Stimulated activated CD4-positive, alpha-beta T cell treated with anti-CD3 and anti-CD28 coated beads, TNF-alpha, amount 100 ng/mL, for 4 hours (primary cell): ENCODE measurements around the gene HCN1.
"Not testable (repeated sequence)": the region's sequence is repeated elsewhere in the genome, so short reads cannot be mapped to it uniquely, and the experiment has no call there.

Experiments
- DNase-seq, 3 experiments: peaks; one replicate each; pipeline ENCODE4 v3.0.0-alpha.2; 2020; ENCODE audit warnings: low read depth in 3 of 3

Gene HCN1

DNA sequence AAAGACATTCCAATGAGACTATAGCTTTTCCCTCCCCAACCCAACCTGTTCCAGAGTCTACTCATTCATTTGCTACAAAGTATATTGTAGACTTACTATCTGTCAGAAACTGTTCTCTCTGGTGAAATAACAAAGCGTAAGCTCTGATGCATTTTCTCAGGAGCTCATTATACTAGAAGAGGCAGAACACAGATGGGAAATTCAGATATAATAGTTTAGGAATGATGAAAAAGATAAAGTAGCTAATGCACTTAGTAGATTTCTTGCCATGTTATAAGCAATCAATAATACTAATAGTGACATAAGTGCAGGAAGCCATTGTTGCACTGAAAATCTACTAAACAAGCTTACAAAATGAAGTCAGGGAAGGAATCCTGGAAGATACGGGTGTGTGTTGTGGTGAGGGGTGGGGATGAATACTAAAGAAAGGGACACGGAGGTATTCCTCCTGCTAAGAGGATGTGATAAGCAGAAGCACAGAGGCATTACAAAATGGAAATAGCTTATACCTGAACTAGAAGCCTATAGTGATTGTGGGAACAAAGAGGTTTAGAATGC is 78.2 kb downstream of the HCN1 start:
- DNase-seq: no peak

DNA sequence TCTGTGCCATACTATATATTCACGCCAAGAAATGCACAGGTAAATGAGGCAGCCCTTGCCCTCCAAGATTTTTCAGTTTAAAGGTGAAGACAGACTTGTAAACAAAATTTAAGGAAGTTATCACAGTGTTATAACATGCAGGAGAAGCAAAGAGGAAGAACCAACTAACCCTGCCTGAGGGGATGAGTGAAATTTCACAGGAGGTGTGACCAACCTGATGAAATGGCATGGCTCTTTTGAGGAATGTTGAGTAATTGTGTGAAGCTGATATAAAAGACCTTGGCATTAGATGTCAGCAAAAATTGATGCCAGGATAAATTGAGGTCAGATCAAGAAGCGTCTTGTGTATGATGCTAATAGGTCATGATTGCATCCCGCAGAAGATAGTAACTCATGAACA is 86.5 kb downstream of the HCN1 start:
- no peak for DNase-seq

DNA sequence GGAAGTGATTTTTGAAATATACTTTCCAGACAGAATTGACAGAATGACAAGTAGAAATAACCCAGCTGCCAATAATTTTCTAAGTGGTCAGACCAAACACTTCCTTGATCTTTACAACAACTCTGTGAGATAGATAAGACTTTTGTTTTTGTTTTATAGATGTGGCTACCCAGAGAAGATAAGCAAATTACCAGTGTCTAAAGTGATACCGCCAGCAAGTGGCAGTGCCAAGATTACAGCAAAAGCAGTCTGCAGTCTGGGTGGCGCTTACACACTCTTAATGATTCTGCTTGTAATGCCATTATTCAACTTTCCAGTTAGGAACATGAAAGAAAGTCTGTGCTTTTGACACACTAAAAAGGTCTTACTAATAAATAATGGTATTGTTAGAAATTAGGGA is 92.1 kb downstream of the HCN1 start:
- no peak for DNase-seq

DNA sequence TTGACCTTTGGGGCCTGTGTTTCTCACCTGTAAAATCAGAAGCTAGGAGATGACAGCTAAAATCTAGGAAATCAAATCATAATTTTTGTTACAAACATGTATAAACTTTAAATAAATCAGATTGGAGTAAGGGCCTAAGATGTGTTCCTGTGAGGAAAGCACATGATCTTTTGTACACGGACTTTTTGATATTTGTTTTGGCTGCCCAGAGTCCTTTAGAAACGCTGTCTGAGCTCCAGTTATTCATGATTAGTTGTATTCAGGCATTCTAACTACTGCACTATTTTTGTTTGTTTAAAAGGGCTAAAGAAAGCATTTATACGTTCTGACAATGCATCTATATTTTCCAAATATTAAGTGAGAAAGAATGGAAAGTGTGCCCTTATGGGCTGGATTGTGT is 94.8 kb downstream of the HCN1 start:
- DNase-seq: no peak

DNA sequence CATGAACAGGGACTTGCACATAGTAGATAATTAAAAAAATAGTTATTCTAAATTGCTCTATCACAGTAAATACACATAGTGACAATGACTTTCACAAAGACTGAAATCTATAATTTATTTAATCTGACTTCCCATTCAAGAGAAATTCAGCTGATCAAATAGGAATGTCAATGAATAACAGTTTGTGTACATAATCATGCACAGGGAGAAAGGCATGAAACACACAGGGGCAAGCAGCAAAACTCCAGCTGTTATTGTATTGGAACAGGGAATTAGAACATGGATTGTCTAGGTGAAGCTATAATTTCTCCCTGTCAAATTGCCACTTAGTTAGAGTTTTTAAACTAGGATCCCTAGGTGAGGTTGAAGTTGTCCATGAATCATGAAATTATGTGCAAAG is 99.9 kb downstream of the HCN1 start:
- no peak for DNase-seq

DNA sequence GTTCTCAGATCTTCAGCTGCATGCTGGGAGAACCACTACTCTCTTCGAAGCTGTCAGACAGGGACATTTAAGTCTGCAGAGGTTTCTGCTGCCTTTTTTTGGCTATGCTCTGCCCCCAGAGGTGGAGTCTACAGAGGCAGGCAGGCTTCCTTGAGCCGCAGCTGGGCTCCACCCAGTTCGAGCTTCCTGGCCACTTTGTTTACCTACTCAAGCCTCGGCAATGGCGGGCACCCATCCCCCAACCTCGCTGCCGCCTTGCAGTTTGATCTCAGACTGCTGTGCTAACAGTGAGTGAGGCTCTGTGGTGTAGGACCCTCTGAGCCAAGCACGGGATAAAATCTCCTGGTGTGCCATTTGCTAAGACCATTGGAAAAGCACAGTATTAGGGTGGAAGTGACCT is 110.2 kb downstream of the HCN1 start:
- not testable (repeated sequence) for DNase-seq

DNA sequence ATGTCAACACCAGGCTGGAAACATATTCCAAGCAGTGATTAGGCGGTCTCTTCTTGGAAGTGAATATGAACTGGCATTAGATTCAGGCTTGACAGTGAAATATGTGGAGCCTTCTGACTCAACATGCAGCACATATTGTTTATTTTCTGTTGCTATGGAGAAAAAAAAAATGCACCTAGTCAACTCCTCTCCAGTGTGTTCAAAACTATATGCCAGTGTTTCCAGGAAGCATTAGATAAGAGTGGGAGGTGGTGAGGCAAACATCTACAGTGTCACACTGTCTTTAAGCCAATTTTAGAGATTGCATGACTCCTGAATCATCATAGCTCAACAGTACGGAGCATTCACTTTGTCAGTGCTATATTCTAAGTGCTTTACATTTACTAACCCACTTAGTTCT is 117.9 kb downstream of the HCN1 start:
- DNase-seq: no peak

DNA sequence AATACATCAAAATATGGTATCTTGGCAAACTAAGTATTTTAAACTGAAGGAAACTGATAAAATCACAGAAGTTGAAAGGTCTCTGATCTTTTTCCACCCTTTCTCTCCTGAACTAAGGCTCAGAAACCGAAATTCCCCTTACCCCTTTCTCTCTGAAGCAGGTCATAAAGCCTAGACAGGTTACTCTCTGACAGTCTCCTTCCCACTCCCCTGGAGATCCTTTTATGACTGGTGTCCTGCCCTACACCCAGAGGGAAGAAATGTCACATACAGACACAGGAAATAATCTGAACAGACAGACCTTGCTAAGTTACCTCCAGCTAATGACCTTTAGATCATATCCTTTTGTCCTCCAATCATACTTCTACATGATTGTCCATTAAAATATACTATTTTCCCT is 127.4 kb downstream of the HCN1 start:
- no peak for DNase-seq

DNA sequence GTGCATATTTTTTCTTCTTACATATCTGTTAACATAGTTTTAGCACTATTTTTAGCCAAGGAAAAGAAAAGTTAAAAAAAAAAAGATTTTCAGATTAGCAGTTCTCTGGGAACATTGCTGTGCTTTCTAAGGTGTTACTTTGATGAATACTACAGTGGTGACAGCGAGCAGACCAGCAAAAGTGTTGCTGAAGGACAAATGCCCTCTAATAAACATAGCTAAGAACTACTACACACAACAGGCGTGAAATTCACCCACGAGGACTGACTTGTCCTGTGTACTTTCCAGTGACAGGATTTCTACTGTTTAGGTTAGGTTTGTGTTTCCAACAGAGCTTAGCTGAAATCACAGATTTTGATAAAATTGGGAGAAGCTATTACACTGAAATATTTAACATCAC is 153.8 kb downstream of the HCN1 start:
- DNase-seq: no peak

DNA sequence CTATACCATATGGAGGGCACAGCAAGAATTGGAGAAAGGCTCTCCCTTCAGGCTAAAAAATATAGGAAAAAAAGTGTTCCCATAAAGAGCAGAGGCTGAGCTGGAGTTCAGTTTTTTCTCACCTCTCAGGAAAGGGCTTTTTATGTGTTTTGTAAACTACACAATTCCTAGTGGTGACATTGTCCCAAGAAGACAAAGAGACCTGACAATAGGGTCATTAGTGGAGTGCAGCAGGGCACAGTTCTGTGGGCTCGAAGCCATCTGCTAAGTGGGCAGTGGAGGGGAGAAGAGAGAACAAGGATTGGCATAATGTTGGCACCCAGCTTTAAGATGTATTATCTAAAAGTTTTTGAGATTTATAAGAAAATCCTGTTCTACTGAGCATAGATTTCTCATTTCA is 162.5 kb downstream of the HCN1 start:
- DNase-seq: no peak

DNA sequence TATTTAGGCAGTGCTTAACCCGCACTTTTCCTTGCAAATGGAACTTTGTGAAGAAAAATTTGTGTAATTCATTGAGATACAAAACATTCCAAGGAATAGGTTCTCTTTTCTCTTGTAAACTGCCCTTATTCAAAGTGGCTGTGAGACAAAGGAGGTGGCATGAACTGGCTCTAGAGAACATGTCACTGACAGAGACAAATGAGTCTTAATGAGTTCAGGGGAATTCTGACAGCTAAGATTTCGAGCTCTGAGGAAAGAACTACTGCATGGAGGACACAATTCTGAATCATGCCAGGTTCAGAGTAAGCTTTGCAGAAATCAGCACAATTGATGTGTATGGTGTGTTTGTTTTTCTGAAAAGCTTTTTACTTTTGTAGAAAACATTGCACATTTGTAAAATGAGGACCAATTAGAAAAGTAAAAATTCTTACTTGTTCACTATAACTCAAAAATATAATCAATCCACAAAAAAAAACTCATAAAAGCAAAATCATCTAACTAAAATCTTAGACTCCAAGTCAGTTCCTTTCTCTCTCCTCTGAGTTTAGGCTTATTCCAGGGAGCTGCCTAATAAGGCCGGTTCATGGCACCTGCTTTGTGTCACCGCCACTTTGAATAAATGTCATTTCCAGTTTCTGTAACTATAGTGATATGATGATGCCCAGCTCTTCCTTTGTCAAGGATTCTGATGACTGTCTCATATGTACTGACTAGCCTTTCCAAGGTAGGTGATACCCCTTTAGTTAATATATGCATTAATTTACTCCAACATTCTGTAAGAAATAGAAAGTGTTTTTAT is 163.2 kb downstream of the HCN1 start:
- DNase-seq: no peak

DNA sequence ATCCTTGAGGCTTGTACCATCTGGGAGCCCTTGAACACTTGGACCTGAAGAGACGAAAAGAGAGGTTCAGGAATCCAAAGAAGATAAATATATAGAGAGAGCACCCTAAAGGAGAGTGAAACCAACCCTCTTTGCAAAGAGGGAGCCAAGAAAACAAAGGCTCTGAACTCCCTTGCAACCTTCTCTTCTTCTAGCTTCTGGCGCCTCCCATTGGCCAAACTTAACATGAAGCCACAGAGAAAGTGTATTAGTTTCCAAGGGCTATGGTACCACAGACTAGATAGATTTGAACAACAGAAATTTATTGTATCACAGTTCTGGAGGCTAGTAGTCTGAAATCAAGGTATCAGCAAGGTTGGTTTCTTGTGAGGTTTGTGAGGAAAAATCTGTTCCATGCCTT is 175.1 kb downstream of the HCN1 start:
- no peak for DNase-seq

DNA sequence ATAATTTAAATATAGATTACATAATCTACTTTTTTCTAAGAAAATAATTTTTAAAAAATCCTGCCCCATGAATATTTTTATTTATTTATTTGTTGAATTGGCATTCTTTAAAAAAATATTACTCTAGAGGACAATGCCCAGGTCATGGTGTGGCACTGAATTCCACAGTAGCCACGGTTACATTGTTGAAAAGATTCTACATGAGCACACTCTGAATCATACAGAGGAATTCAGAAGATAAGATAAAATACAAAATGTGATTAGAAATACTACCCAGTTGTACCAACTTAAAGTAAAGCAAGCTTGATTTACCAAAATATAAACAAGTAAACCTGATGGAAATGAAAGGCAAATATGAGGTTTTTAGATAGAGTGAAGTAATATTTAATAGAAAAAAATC is 183.7 kb downstream of the HCN1 start:
- DNase-seq: no peak

DNA sequence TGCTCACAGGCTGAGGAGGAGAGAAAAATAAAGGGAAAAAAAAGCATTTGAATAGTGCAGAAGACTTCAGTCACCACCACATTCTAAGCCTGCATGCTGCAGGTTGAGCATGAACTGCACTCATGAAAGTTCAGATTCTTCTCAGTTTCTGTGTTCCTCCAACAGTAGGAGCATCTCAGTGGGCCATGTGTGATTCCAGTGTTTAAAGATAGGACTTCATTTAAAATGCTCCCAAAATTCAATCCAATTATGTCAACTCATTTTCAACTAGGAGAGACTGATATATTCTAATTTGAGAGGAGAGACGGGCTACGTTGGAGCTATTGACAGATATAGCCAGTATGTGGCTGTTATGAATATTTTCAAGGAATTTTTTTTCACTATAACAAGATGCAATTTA is 186.8 kb downstream of the HCN1 start:
- DNase-seq: no peak

DNA sequence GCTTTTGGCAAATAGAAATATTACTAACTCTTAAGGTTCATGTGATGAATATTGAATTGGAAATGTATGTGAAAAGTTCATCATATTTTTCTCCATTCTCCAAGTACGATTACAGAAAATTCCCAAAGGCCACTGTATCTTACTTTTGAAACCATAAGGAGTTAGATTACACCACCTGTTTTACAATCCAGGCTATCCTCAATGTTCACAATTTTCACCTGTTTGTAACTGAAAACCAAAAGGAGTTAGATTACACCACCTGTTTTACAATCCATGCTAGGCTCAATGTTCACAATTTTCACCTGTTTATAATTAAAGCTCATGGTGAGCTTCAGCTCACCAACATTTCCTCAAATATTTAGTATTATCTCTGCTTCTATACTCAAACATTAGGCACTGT is 188.0 kb downstream of the HCN1 start:
- no peak for DNase-seq

DNA sequence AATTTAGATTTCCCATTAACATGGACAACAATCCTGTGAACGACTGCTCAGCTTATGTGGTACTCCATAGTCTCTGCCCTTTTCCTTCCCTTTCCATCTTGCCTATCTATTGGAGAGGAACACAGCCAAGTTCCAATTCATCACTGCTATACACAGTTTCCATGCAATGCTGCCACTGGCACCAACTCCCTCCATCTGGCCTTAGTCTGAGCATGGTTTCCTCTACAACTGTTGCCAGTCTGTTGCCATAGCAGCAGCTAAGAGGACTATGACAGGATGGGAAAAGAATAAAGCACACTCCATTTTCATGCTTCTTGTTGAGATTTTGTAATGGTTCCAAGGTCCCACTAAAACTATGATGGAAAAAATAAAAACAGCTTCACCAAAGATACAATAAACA is 189.0 kb downstream of the HCN1 start:
- DNase-seq: no peak

DNA sequence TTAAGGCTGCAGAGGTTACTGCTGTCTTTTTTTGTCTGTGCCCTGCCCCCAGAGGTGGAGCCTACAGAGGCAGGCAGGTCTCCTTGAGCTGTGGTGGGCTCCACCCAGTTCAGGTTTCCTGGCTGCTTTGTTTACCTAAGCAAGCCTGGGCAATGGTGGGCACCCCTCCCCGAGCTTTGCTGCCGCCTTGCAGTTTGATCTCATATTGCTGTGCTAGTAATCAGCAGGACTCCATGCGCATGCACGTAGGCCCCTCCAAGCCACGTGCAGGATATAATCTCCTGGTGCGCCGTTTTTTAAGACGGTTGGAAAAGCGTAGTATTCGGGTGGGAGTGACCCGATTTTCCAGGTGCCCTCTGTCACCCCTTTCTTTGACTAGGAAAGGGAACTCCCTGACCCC is 197.2 kb downstream of the HCN1 start:
- not testable (repeated sequence) for DNase-seq

DNA sequence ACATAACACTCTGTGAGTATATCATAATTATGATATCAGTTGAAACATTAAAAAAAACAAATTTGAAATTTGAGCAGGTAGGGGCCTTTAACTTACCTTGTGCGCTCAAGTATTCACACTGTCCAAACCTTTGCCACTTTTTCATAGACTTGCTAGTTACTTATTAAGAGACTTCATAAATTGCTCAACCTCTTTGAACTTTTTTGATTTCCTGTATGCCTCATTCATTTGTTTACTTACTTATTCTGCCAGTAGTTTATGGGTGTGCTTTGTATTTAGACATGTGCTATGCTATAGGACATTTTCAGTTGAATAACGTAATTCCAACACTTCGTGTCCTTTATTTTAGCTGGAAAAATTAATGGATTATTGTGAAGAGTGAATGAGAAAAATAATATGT is 204.8 kb downstream of the HCN1 start:
- no peak for DNase-seq

DNA sequence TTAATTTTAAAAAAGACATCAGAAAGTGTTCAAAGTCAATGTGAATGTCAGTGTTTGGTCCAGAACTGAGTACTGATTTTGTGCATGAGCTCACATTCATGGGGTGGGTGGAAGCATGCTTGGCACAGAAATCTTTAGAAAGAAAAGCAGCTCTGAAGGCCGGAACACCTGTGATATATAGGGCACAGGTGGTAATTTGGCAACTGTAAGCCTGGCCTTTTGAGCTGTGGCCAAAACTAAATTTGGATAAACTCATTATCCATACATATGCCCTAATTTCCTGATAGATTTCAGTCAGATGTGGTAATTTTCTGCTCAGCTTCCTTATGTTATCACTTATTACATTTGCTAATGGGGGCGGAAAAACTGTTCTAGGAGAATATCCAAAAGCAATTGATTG is 211.4 kb downstream of the HCN1 start:
- DNase-seq: no peak

DNA sequence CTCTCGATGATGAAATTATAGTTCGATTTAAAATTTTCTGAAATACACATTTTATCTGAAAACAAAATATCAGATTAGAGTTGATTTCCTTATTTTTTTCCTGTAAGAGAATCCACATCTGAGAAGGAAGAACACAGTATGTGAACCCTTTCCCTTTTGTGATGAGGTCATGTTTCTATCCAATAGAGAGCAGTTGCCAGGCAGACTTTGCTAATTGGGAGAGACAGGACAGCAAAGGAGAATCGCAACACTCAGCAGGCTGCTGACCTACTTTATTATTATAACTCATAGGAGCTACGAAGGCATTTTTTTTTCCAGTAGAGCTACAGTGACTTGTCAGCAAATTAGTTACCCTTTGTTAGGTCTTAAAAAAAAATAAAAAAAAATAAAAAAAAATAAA is 242.1 kb downstream of the HCN1 start:
- DNase-seq: no peak

DNA sequence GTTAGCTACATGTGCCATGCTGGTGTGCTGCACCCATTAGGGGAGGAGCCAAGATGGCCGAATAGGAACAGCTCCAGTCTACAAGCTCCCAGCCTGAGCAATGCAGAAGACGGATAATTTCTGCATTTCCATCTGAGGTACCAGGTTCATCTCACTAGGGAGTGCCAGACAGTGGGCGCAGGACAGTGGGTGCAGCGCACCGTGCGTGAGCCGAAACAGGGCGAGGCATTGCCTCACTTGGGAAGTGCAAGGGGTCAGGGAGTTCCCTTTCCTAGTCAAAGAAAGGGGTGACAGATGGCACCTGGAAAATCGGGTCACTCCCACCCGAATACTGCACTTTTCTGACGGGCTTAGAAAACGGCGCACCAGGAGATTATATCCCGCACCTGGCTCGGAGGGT is 251.3 kb downstream of the HCN1 start:
- DNase-seq: not testable (repeated sequence)

DNA sequence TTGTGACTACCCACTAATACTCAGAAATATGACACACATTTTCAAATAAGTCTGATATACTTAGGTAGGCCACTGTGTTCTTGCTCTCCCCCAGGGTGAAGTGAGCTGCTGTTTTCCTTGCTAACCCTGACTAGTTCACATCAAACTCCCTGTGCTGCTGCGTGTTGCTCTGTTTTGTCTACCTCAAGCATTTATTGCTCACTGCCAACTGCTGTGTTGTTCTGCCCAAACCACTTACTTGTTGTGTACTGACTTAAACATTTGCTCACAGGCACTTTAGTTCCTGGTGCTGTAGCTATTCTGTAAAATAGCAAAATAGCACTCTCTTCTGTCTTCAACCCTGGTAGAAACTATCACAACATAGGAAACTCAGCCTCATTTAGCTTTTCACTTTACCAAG is 255.7 kb downstream of the HCN1 start:
- DNase-seq: no peak

DNA sequence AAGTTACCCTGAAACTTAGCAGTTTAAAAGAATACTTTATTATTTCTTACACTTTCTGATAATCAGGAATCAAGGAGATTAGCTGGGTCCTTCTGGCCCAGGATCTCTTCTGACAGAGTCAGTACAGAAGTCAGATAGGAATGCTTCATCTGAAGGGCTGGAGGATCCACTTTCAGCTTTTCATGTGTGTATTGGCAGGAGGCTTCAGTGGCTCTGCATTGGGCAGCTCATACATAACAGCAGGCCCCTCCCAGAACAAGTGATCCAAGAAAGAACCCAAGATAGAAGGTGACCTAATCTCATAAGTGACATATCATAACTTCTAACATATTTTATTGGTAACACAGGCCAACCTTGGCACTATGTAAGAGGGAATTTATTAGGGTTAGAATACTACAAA is 258.4 kb downstream of the HCN1 start:
- no peak for DNase-seq
